Measurements from ENCODE around the gene CHPF. TPM values are rescaled to one million over a fixed set of nuclear protein-coding genes. Genes with fewer than 3 reads are reported as not detected.

CHPF gene
- total RNA-seq, 2 donors from 2014 or later: 115 to 232 TPM

GRCh38 chr2:219536967-219537366 lies 6.6 kb downstream of the CHPF start:
- Histone ChIP-seq H3K27ac (no peak overlapping the region), H3K9me3 (no peaks in the 10 kb centered on the region), H3K4me1 (peaks cover 20% of the 10 kb centered on the region), H3K36me3 (replicated peaks in 1 of 2; ENCODE audit: insufficient read depth in 1 of 2, low read depth in 2 of 2) (peaks cover 0 to 18% of the 10 kb centered on the region in 2 donors), H3K4me3 (no peak overlapping the region), H3K27me3 (no peaks in the 10 kb centered on the region)
- intact Hi-C loops (cut with DNase I): loop anchor here (5.0 kb wide), 1 partner anchor 100 kb away; no protein-coding TSS in a partner anchor
- WGBS, 2 donors: 32 to 58% methylated on average over 9 of the region's 9 CpGs
- DNase-seq (no peak), ATAC-seq (no peak)
- TF ChIP-seq CTCF (IDR thresholded peaks at IDR 0.05) (no peak), POLR2A (IDR thresholded peaks at IDR 0.05) (no peak)

- DNase-seq (no peak), ATAC-seq (no peak)
- Histone ChIP-seq H3K9me3 (no peaks in the 10 kb centered on the region), H3K4me3 (no peak overlapping the region), H3K27me3 (no peaks in the 10 kb centered on the region), H3K27ac (no peak overlapping the region), H3K4me1 (peaks cover 14% of the 10 kb centered on the region), H3K36me3 (replicated peaks in 1 of 2; ENCODE audit: insufficient read depth in 1 of 2, low read depth in 2 of 2) (peaks cover 0 to 18% of the 10 kb centered on the region in 2 donors)
- no peak for TF ChIP-seq CTCF (IDR thresholded peaks at IDR 0.05)
- no peak for TF ChIP-seq POLR2A (IDR thresholded peaks at IDR 0.05)
- intact Hi-C loops (cut with DNase I): loop anchor here (5.0 kb wide), 1 partner anchor 101 kb away; no protein-coding TSS in a partner anchor
- WGBS, 2 donors: 60 to 72% methylated on average over 15 to 16 of the region's 16 CpGs
Observed at GRCh38 chr2:219536425-219536824, 7.2 kb downstream of the CHPF start.

- Histone ChIP-seq H3K9me3 (no peaks in the 10 kb centered on the region), H3K4me1 (peaks cover 14% of the 10 kb centered on the region), H3K27ac (no peak overlapping the region), H3K36me3 (replicated peaks in 1 of 2; ENCODE audit: insufficient read depth in 1 of 2, low read depth in 2 of 2) (peaks cover 0 to 3% of the 10 kb centered on the region in 2 donors), H3K4me3 (no peak overlapping the region), H3K27me3 (peaks cover 0 to 9% of the 10 kb centered on the region in 2 donors)
- WGBS, 2 donors: 66% methylated on average over 3 to 6 of the region's 6 CpGs
- no peak for ATAC-seq
- DNase-seq: no peak
- no peak for TF ChIP-seq CTCF (IDR thresholded peaks at IDR 0.05)
- intact Hi-C loops (cut with DNase I): loop anchor here (5.0 kb wide), 1 partner anchor 37 kb away; the partner anchor contains the start of gene GMPPA
Observed at GRCh38 chr2:219533930-219534661, 9.5 kb downstream of the CHPF start.

- DNase-seq (no peak), ATAC-seq (no peak)
- Histone ChIP-seq H3K4me1 (peaks cover 8% of the 10 kb centered on the region), H3K36me3 (replicated peaks in 1 of 2; ENCODE audit: insufficient read depth in 1 of 2, low read depth in 2 of 2) (no peaks in the 10 kb centered on the region), H3K27ac (no peak overlapping the region), H3K9me3 (no peaks in the 10 kb centered on the region), H3K27me3 (peaks cover 0 to 15% of the 10 kb centered on the region in 2 donors), H3K4me3 (no peak overlapping the region)
- 66 to 75% methylated on average over 7 to 8 of the region's 8 CpGs for WGBS, 2 donors
- TF ChIP-seq POLR2A (IDR thresholded peaks at IDR 0.05) (no peak), CTCF (IDR thresholded peaks at IDR 0.05) (no peak)
- intact Hi-C loops (cut with DNase I): loop anchor here (5.0 kb wide), 1 partner anchor 35 kb away; the partner anchor contains the start of gene GMPPA
Observed at GRCh38 chr2:219532378-219532649, 11.3 kb downstream of the CHPF start.

Data from body of pancreas (tissue), 4 donors.